Glutamatergic neuron (in vitro differentiated cells): ENCODE measurements around the gene CHID1. TPM values are rescaled to one million over a fixed set of nuclear protein-coding genes. Genes with fewer than 3 reads are reported as not detected.

Source experiments
- DNase-seq: peaks from one replicate; pipeline ENCODE4 v3.0.0; 2022
- H3K27ac Mint-ChIP-seq: one replicate; pipeline ENCODE4 v1.8.0; 2020; ENCODE audit warnings: mild to moderate bottlenecking, mixed read lengths, inconsistent platforms; ENCODE audit not compliant: unreplicated experiment
- H3K27me3 Mint-ChIP-seq: one replicate; pipeline ENCODE4 v1.8.0; 2020; ENCODE audit warnings: mild to moderate bottlenecking, moderate library complexity, mixed read lengths, inconsistent platforms; ENCODE audit not compliant: unreplicated experiment
- H3K36me3 Mint-ChIP-seq: one replicate; pipeline ENCODE4 v1.8.0; 2020; ENCODE audit warnings: mild to moderate bottlenecking, mixed read lengths, inconsistent platforms; ENCODE audit not compliant: unreplicated experiment
- H3K4me1 Mint-ChIP-seq: one replicate; pipeline ENCODE4 v1.8.0; 2020; ENCODE audit warnings: mild to moderate bottlenecking, low read depth, mixed read lengths, inconsistent platforms; ENCODE audit not compliant: unreplicated experiment
- H3K4me3 Mint-ChIP-seq: one replicate; pipeline ENCODE4 v1.8.0; 2020; ENCODE audit warnings: mild to moderate bottlenecking, mixed read lengths, inconsistent platforms; ENCODE audit not compliant: unreplicated experiment
- H3K9me3 Mint-ChIP-seq: one replicate; pipeline ENCODE4 v1.8.0; 2020; ENCODE audit warnings: mild to moderate bottlenecking, moderate library complexity, mixed read lengths, inconsistent platforms; ENCODE audit not compliant: unreplicated experiment
- total RNA-seq: library from RNA; stranded (reverse); fragmentation: NEBNext Ultra II Directional; extraction: Animal tissue kit (Norgen Biotek cat#: 25700); gene quantifications from one replicate; pipeline ENCODE4 v1.2.1, GENCODE V29; 2021; ENCODE audit not compliant: unreplicated experiment
- TF ChIP-seq, protein P1 (sequence below): fragments of 200-600 bp; sonication (generic); IDR thresholded peaks from one replicate; pipeline ENCODE4 v1.5.0; 2021; ENCODE audit not compliant: partially characterized antibody, unreplicated experiment

Gene CHID1
- total RNA-seq, 1 donor from 2014 or later, result 56.1 TPM

DNA sequence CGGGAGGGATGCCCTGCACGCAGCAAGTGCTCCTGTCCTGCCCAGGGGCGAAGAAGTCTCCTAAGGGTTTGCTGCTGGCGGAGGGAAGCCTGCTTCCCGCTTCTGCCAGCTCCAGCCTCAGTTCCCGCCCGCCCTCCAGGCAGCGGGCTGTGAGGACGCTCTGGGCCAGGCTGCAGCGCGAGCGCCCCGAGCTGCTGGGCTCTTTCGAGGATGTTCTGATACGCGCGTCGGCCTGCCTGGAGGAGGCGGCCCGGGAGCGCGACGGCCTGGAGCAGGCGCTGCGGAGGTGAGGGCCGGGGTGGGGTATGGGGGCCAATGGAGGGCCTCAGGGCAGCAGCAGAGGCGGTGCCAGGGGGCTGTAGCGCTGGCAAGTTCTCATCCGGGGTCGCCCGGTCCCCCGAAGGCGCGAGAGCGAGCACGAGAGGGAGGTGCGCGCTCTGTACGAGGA lies 80.7 kb downstream of the CHID1 start:
- Mint-ChIP-seq H3K9me3 (peaks cover 11% of the 10 kb centered on the region), H3K27me3 (peaks cover 20% of the 10 kb centered on the region), H3K36me3 (no peaks in the 10 kb centered on the region), H3K27ac (no peak overlapping the region), H3K4me3 (no peak overlapping the region), H3K4me1 (peaks cover 11% of the 10 kb centered on the region)
- TF ChIP-seq, protein P1, sequence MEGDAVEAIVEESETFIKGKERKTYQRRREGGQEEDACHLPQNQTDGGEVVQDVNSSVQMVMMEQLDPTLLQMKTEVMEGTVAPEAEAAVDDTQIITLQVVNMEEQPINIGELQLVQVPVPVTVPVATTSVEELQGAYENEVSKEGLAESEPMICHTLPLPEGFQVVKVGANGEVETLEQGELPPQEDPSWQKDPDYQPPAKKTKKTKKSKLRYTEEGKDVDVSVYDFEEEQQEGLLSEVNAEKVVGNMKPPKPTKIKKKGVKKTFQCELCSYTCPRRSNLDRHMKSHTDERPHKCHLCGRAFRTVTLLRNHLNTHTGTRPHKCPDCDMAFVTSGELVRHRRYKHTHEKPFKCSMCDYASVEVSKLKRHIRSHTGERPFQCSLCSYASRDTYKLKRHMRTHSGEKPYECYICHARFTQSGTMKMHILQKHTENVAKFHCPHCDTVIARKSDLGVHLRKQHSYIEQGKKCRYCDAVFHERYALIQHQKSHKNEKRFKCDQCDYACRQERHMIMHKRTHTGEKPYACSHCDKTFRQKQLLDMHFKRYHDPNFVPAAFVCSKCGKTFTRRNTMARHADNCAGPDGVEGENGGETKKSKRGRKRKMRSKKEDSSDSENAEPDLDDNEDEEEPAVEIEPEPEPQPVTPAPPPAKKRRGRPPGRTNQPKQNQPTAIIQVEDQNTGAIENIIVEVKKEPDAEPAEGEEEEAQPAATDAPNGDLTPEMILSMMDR, result no peak
- no peak for DNase-seq

DNA sequence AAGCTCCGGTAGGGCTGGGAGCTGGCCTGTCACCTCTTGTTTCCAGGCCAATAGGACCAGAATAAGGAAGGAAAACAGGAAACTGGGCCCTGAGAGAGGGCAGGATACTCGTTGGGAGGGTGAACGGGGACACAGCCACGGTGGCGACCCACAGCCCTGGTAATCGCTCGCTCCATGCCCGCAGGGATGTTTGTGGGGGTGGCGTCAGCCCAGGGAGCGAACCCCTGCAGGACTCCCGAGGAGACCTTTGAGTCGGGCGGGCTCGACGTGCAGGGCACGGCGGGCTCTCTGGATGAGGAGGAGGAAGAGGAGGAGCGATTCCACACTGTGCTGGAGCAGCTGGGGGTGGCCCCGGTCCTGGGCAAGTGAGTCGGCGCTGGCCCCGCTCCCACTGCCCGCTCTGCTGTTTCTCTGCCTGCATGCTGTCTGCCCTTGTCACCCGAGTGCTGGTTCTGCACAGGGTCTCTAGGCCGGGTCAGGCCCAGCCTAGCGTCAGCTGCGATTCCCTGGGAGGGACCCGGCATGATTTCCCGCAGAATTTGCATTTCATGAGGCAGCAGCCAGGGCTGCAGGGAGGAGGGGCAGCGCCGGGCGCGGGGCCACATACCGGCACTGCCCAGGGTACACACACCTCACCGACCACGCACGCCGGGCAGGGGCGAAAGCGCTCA lies 81.3 kb downstream of the CHID1 start:
- DNase-seq, result peak; percentile 32
- TF ChIP-seq, protein P1, result no peak
- Mint-ChIP-seq H3K4me3 (peak overlapping the region; percentile 65), H3K27ac (no peak overlapping the region), H3K27me3 (peaks cover 20% of the 10 kb centered on the region), H3K9me3 (peaks cover 11% of the 10 kb centered on the region), H3K36me3 (no peaks in the 10 kb centered on the region), H3K4me1 (peaks cover 11% of the 10 kb centered on the region)

DNA sequence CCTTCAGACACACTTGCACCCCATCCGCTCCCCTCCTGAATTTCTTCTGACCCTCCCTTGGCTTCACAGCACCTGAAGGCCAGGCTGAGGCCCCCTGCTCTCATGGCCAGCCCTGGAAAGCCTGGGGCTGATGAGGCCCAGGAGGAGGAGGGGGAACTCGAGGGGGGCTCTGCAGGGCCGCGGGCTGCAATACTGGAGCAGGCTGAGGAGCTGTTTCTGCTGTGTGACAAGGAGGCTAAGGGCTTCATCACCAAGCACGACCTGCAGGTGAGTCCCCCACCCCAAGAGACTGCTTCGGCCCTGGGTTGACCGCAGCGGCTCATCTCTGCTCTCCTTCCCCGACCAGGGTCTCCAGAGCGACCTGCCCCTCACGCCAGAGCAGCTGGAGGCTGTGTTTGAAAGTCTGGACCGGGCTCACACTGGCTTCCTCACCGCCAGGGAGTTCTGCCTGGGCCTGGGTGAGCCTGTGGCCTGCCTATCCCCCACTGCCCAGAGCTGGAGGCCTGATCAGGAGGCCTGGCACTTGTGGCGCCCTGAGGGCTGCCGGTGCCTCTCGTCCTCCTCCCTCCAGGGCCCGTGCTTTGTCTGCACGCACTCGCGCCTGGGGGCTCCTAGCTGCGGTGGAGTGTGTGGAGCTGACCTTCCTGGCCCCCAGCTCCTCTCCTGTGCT lies 82.0 kb downstream of the CHID1 start:
- peaks cover 11% of the 10 kb centered on the region for H3K4me1 Mint-ChIP-seq
- no peak overlapping the region for H3K27ac Mint-ChIP-seq
- peaks cover 14% of the 10 kb centered on the region for H3K27me3 Mint-ChIP-seq
- peak overlapping the region; percentile 71 for H3K4me3 Mint-ChIP-seq
- peak; percentile 40 for DNase-seq
- peaks cover 7% of the 10 kb centered on the region for H3K9me3 Mint-ChIP-seq
- no peaks in the 10 kb centered on the region for H3K36me3 Mint-ChIP-seq
- TF ChIP-seq, protein P1, result no peak

DNA sequence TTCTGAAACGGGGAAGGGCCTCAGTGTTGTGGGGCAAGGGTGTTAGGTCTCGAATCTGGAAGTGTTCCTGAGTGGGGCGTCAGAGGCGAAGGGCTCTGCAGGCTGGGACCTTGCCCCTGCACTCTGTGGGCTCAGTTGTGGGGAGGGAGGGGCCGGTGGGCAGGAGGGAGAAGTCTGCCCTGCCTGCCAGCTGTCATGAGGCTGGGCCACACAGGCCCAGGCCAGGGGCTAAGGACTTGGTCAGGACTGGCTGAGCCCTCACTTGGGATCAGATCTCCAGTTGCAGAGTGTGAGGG lies 82.8 kb downstream of the CHID1 start, which contains the start of gene CRACR2B:
CRACR2B (plus strand) TSS at position 23 of the 296 bp plus-strand sequence. CDS start 689 bp downstream, outside the sequence.
- Mint-ChIP-seq H3K4me1 (peaks cover 11% of the 10 kb centered on the region), H3K4me3 (peak within 1 kb of the TSS; percentile 74), H3K27ac (no peak within 1 kb of the TSS), H3K9me3 (peaks cover 7% of the 10 kb centered on the region), H3K27me3 (peaks cover 15% of the 10 kb centered on the region), H3K36me3 (no peaks in the 10 kb centered on the region)
- DNase-seq, result no peak
- TF ChIP-seq, protein P1, result no peak

DNA sequence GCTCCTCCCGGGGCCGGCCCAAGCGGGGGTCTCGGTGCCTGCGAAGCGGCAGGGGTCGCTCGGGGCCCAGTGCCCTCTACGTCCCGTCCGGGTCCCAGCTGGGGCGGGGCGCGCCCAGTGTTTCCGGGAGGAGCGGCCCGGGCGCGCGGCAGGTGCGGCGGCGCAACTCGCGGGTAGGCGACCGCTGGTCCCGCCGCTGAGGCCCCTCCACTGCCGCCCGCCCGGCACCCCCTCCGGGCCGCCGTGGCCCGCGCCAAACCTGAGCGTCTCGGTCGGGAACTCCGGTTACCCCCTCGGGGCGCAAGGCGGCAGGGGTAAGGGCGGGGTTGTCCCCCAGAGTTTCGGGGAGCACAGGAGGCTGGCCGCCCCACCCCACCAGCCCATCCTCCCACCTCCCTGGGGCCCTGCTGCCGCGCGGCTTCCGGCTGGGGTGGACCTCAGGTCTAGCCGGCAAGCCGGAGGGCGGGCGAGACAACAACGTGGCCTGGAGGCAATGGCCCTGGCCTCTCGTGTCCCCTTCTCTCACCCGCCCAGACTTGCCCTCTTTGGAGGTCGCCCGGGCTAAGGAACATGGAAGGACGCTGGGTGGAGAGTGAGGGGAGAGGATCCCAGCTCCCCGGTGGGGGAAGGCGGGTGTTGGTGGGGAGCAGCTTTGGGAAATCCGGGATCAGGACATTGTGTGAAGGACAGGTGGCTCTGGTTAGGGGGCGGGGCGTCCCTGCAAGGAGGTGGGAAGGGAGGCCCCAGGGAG lies 83.3 kb downstream of the CHID1 start:
- DNase-seq, result peak; percentile 53
- TF ChIP-seq, protein P1, result no peak
- Mint-ChIP-seq H3K9me3 (peaks cover 7% of the 10 kb centered on the region), H3K27ac (no peak overlapping the region), H3K4me3 (peak overlapping the region; percentile 71), H3K4me1 (peaks cover 11% of the 10 kb centered on the region), H3K27me3 (peaks cover 17% of the 10 kb centered on the region), H3K36me3 (no peaks in the 10 kb centered on the region)
